ENCODE results near the gene ERBB4. TPM values are rescaled to one million over a fixed set of nuclear protein-coding genes. Genes with fewer than 3 reads are reported as not detected.

Gene ERBB4
- total RNA-seq, 2 experiments from 2014 or later = not detected

- H4K20me1 ChIP-seq (ENCODE audit: insufficient read depth, low read length) = no peaks in the 10 kb centered on the region
- H3K27ac ChIP-seq (ENCODE audit: low read depth, low read length, poor library complexity, severe bottlenecking) = no peak overlapping the region
- no peak overlapping the region for H3K4me3 ChIP-seq (ENCODE audit: low read depth, low read length, poor library complexity, severe bottlenecking)
- CTCF ChIA-PET (ENCODE audit: unreplicated experiment) = no interaction called here
- H3K9me3 ChIP-seq (ENCODE audit: low read length) = no peaks in the 10 kb centered on the region
- no peaks in the 10 kb centered on the region for H3K79me2 ChIP-seq (ENCODE audit: insufficient read depth, low read depth, low read length)
- intact Hi-C loops (cut with micrococcal nuclease; ENCODE audit: unreplicated experiment) = no loop called here
- TF ChIP-seq CTCF (conservative IDR thresholded peaks at IDR 0.05; ENCODE audit: low read length) = no peak
- no peak for TF ChIP-seq EZH2phosphoT487 (IDR thresholded peaks at IDR 0.05; ENCODE audit: borderline replicate concordance, low read depth, low read length)
- no peak for DNase-seq (ENCODE audit: low spot score)
- H3K4me1 ChIP-seq (ENCODE audit: insufficient read depth, low read length, poor library complexity, severe bottlenecking) = peaks cover 6% of the 10 kb centered on the region
- H3K36me3 ChIP-seq (ENCODE audit: insufficient read depth, low read length) = no peaks in the 10 kb centered on the region
- no peaks in the 10 kb centered on the region for H3K9me2 ChIP-seq (ENCODE audit: insufficient read depth, low read length)
- POLR2A ChIA-PET = no interaction called here
- H2AFZ ChIP-seq (ENCODE audit: low read length) = no peak overlapping the region
- BruUV-seq (replicated peaks) = no TSS peak
- no peak overlapping the region for H3K4me2 ChIP-seq (ENCODE audit: low read length)
These were observed 596.4 kb downstream of the ERBB4 start for GRCh38 chr2:211942153-211942552.

DNA sequence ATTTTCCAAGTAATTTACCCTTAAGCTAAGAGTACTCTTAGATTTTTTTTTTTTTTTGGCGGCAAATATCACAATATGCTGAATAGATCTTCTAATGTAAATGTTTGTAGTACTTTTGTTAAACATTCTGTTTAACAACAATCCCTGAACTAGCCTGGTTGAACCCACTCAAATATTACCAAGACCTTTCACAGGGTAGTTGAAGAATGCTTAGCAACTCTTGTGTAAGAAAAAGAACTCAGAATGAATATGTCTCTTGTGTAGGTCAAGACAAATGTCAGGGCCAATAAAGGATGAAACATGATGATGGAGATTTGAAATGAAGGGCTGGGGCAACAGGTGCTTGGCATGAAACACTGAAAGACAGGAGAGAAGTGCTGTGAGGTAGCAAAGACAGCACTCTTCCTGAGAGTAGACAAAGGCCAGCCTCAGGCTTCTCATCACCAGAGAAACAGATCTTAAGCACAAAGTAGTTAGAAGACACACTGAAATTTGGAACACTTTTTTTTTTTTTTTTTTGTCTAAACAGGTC lies 597.3 kb downstream of the ERBB4 start:
- no peaks in the 10 kb centered on the region for H3K36me3 ChIP-seq (ENCODE audit: insufficient read depth, low read length)
- POLR2A ChIA-PET = interaction anchor here (0.6 kb wide), 1 partner anchor 347 kb away, joined by 3 read pairs; no protein-coding TSS in a partner anchor
- H3K9me3 ChIP-seq (ENCODE audit: low read length) = no peaks in the 10 kb centered on the region
- CTCF ChIA-PET (ENCODE audit: unreplicated experiment) = no interaction called here
- H2AFZ ChIP-seq (ENCODE audit: low read length) = no peak overlapping the region
- TF ChIP-seq CTCF (conservative IDR thresholded peaks at IDR 0.05; ENCODE audit: low read length) = no peak
- TF ChIP-seq EZH2phosphoT487 (IDR thresholded peaks at IDR 0.05; ENCODE audit: borderline replicate concordance, low read depth, low read length) = no peak
- H3K79me2 ChIP-seq (ENCODE audit: insufficient read depth, low read depth, low read length) = no peaks in the 10 kb centered on the region
- no peak for DNase-seq (ENCODE audit: low spot score)
- peaks cover 6% of the 10 kb centered on the region for H3K4me1 ChIP-seq (ENCODE audit: insufficient read depth, low read length, poor library complexity, severe bottlenecking)
- H3K9me2 ChIP-seq (ENCODE audit: insufficient read depth, low read length) = no peaks in the 10 kb centered on the region
- H3K4me3 ChIP-seq (ENCODE audit: low read depth, low read length, poor library complexity, severe bottlenecking) = no peak overlapping the region
- intact Hi-C loops (cut with micrococcal nuclease; ENCODE audit: unreplicated experiment) = no loop called here
- no peak overlapping the region for H3K27ac ChIP-seq (ENCODE audit: low read depth, low read length, poor library complexity, severe bottlenecking)
- BruUV-seq (replicated peaks) = no TSS peak
- H4K20me1 ChIP-seq (ENCODE audit: insufficient read depth, low read length) = no peaks in the 10 kb centered on the region
- no peak overlapping the region for H3K4me2 ChIP-seq (ENCODE audit: low read length)

GRCh38 chr2:211939177-211939576 lies 599.4 kb downstream of the ERBB4 start:
- Histone ChIP-seq H3K9me2 (ENCODE audit: insufficient read depth, low read length) (no peaks in the 10 kb centered on the region), H4K20me1 (ENCODE audit: insufficient read depth, low read length) (no peaks in the 10 kb centered on the region), H3K4me2 (ENCODE audit: low read length) (no peak overlapping the region), H3K27ac (ENCODE audit: low read depth, low read length, poor library complexity, severe bottlenecking) (no peak overlapping the region), H3K4me1 (ENCODE audit: insufficient read depth, low read length, poor library complexity, severe bottlenecking) (peaks cover 10% of the 10 kb centered on the region), H3K9me3 (ENCODE audit: low read length) (no peaks in the 10 kb centered on the region), H3K4me3 (ENCODE audit: low read depth, low read length, poor library complexity, severe bottlenecking) (no peak overlapping the region), H3K36me3 (ENCODE audit: insufficient read depth, low read length) (no peaks in the 10 kb centered on the region), H3K79me2 (ENCODE audit: insufficient read depth, low read depth, low read length) (no peaks in the 10 kb centered on the region), H2AFZ (ENCODE audit: low read length) (no peak overlapping the region)
- BruUV-seq (replicated peaks) = no TSS peak
- ChIA-PET CTCF (ENCODE audit: unreplicated experiment) (no interaction called here), POLR2A (interaction anchor here (1.1 kb wide), 1 partner anchor 11 kb away, joined by 4 read pairs; no protein-coding TSS in a partner anchor)
- DNase-seq (ENCODE audit: low spot score) = no peak
- TF ChIP-seq EZH2phosphoT487 (IDR thresholded peaks at IDR 0.05; ENCODE audit: borderline replicate concordance, low read depth, low read length) (no peak), CTCF (conservative IDR thresholded peaks at IDR 0.05; ENCODE audit: low read length) (no peak)
- intact Hi-C loops (cut with micrococcal nuclease; ENCODE audit: unreplicated experiment) = no loop called here
